Mammary epithelial cell (primary cell): ENCODE data around the gene SLC25A33.

ENCODE experiments used
- EZH2 ChIP-seq: IDR thresholded peaks from 2 replicates; pipeline ENCODE4 v1.6.1; 2012; ENCODE audit warnings: low read length, inconsistent platforms, borderline replicate concordance
- TF ChIP-seq, protein P1 (sequence below), 2 donors: IDR thresholded peaks in 1 of 2; conservative IDR thresholded peaks in 1 of 2; 2 replicates each; pipeline ENCODE4 v1.5.1; 2011 to 2012; ENCODE audit warnings: inconsistent platforms in 2 of 2, low read length in 2 of 2, mild to moderate bottlenecking in 2 of 2, control low read depth in 1 of 2, low read depth in 1 of 2; ENCODE audit not compliant: insufficient read depth in 1 of 2; ENCODE audit errors: extremely low read depth in 1 of 2

DNA sequence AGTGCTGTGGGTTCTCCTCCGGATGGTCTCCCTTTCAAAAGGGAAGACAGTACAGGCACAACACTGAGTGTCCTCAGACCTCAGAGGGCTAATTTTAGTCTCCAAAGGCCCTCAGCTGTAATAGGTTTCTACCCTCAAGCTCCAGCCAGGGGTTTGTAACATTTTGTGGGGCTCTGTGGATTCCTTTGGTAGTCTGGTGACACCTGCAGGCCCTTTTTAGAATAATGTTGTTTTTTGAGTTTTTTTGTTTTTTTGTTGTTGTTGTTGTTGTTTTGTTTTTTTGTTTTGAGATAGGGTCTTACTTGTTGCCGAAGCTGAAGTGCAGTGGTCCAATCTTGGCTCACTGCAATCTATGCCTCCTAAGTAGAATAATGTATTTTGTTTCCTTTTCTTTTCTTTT lies 34.5 kb downstream of the SLC25A33 start:
- no peak for TF ChIP-seq EZH2
- TF ChIP-seq, protein P1, sequence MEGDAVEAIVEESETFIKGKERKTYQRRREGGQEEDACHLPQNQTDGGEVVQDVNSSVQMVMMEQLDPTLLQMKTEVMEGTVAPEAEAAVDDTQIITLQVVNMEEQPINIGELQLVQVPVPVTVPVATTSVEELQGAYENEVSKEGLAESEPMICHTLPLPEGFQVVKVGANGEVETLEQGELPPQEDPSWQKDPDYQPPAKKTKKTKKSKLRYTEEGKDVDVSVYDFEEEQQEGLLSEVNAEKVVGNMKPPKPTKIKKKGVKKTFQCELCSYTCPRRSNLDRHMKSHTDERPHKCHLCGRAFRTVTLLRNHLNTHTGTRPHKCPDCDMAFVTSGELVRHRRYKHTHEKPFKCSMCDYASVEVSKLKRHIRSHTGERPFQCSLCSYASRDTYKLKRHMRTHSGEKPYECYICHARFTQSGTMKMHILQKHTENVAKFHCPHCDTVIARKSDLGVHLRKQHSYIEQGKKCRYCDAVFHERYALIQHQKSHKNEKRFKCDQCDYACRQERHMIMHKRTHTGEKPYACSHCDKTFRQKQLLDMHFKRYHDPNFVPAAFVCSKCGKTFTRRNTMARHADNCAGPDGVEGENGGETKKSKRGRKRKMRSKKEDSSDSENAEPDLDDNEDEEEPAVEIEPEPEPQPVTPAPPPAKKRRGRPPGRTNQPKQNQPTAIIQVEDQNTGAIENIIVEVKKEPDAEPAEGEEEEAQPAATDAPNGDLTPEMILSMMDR (conservative IDR thresholded peaks at IDR 0.05 in 1 of 2, IDR thresholded peaks at IDR 0.05 in 1 of 2; ENCODE audit: extremely low read depth in 1 of 2, insufficient read depth in 1 of 2, low read depth in 1 of 2, low read length in 2 of 2): peak in 1 of 2 donors; percentile 34
